HG02852 (cell line): Measurements from ENCODE around the gene SLC6A11.

ENCODE experiments used
- ATAC-seq: cut with Tn5 transposase; IDR thresholded peaks from one replicate; pipeline ENCODE4 v1.9.1; 2021; ENCODE audit warnings: mild to moderate bottlenecking, moderate library complexity; ENCODE audit not compliant: unreplicated experiment

Gene SLC6A11

DNA sequence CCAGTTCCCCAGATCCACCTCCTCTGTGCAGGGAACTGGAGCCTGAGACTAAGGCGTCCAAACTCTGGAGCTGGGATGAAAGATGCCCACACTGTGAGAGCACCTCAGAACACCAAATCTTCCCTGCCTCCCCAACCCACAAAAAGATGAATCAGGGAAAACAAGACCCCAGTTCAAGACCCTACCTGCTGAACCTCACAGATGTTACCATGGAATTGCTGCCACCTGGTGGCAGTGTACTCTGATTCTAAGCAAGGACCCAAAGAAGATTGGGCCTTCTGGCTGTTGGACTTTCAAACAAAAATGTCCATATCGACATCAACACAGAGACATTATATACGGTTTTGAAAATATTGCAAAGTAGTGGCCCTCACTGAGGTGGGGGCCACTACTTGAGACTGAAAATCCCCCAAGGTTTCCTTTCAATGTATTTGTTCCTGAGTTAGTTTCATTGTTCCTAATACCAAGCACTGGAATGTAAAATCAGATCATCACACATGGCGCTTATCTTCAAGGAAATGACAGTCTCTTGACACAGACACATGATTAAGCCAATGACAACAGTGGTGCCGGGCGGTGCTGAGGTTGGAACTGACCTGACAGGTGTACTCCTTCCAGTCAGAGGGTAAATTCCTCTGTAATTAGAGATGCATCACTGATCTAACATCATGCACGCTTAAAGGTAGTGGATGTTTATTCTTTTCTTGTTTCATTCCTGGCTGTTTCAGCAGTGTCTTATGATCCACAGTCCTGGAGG lies 67.6 kb downstream of the SLC6A11 start:
- ATAC-seq: no peak

- no peak for ATAC-seq
Observed at GRCh38 chr3:10887015-10887414, 71.0 kb downstream of the SLC6A11 start.

- ATAC-seq: no peak
Observed at GRCh38 chr3:10888518-10889090, 72.6 kb downstream of the SLC6A11 start.

GRCh38 chr3:10889206-10889960 lies 73.4 kb downstream of the SLC6A11 start:
- ATAC-seq: no peak

GRCh38 chr3:10890665-10891064 lies 74.6 kb downstream of the SLC6A11 start:
- ATAC-seq: no peak

DNA sequence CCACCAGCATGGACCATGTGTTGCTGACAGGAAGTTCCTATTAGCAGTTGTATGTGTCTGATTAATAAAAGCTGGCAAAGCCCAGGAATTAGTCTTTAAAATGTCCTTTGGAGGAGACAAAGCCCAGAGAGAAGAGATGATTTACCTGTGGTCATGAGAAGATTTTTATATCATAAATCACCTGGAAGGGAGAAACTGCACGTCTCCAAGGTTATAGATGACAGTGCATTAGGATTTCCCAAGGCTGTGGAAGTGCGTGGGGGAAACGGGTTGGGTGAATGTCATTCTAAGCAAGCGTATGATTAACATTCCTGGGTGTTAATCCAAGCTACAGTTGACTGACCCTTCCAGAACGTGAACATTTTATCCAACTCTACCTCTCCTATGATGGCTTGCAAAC lies 76.6 kb downstream of the SLC6A11 start:
- ATAC-seq: no peak

DNA sequence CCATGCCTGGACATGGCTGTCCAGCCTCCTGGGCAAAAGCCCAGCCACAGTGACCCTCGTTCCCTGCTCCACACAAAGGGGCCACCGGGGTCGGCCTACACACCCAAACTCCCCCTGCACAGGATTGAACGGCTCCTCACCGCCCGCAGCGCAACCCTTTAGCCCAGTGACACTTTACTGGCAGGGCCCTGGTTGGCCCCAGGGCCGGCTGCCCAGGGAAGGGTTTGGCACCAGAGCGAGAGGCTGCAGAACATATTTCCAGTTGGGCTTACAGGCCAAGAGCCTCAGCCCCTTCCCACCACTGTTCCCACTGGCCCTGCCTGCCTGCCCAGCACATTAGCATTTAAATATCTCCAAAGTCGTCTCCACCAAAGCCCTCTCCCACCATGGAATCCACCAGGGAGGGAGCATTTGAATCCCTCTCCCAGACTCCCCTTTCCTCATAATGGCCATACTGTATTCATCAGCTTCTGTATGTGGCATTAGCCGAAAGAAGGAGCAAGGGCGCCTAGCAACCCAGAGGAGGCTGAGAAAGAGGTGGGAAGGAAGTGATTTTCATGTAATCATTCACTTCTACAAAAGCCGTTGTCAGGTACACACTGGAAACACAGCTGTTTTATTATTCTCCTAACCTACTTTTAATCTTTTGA lies 85.4 kb downstream of the SLC6A11 start:
- ATAC-seq: no peak

- no peak for ATAC-seq
Observed at GRCh38 chr3:10907262-10907661, 91.2 kb downstream of the SLC6A11 start.

DNA sequence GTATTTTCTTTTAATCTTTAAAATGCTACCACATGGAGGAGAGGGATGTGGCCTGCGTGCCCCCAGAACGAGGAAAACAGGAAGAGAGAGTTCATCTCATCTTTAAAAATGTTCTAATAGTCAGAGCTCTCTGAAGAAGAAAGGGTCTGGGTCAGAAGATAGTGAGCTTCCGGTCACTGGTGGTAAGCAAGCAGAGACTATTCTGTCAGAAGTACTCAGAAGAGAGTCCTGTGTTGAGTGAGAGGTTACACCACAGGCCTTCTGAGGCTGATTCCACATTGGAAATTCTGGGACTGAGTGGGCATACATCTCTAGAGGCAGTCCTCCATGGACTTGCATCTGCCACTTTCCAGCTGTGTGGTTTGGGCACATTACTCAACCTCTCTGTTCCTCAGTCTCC lies 94.3 kb downstream of the SLC6A11 start:
- ATAC-seq: no peak

DNA sequence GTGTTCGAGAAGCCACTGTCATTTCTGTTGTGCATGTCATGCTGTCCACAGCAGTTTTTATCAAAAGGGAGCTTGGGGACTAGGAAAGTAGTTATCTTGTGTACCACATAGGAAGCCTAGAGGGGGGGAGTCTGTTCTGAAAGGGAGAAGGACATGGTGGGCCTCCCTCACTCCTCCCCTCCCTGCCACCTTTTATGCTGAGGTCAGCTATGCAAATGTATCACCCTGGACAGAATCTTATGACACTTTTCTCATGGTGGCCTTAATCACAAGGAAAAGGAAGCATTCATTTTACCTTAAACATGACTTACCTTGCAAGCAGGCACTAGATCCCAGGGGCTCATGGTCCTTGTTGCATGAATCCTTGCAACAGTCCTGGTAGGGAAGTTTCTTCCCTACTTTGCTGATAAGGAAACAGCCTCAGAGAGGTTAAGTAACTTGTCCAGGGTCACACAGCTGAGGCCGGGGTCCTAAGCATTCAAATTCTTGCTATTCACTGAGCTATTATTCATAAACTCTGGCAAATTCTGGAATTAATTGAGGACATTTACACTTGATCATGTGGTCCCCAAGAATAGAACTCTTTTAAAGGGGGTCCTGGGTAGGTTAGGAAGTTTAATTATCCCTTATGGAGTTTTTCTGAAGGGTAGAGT lies 95.4 kb downstream of the SLC6A11 start:
- ATAC-seq: no peak

- no peak for ATAC-seq
Observed at GRCh38 chr3:10912786-10913185, 96.8 kb downstream of the SLC6A11 start.

- no peak for ATAC-seq
Observed at GRCh38 chr3:10915376-10915775, 99.3 kb downstream of the SLC6A11 start.

DNA sequence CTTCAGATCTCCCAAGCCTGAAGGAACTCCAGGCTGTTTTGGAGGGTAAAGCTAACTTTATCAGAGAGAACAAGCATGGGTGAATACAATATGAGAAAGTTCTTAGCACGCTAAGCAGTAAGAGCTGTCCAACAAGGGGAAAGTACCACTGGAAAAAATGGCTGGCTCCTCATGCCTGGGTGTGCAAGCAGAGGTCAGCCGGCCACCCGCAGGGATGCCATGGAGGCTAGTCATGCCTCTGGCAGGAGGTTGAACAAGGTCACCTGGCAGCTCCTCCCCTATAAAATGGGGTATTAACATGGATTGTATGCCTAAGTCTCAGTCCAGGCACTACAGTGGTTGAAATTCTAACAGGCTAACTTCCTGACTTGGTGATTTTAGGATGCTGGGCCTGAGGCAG lies 101.1 kb downstream of the SLC6A11 start:
- ATAC-seq: no peak

DNA sequence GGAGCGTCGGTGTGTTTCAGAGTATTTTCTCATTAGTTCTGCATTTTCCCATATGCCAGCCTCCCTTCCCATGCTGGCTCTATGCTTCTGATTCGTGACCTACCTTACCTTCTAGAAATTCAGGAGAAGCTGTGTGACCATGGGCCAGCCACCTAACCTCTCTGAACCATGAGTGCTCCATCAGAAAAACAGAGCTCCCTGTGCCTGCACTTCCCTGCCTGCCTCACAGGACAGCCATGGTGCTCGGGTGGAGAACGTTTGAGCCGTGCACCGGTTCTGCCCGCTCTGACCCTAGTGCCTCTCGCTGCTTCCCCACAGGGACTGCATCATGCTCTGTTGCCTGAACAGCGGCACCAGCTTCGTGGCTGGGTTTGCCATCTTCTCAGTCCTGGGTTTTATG lies 102.0 kb downstream of the SLC6A11 start:
- no peak for ATAC-seq

DNA sequence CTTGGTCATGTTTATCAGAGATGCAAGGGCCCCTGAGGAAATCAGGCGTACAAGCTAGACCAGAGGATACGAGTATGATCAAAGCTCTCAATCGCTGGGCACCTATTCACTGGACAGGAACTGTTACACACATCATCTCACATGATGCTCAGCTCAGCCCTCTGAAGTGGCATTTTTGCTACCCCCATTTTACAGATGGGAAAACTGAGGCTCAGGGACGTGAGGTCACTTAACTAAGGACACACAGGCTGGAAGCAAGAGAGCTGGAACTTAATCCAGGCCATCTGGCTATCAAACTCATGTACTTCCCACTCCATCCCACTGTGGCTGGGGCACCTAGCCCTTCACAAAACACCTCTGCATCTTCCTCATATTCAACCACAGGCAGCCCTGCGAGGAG lies 103.6 kb downstream of the SLC6A11 start:
- no peak for ATAC-seq

GRCh38 chr3:10925436-10926255 lies 109.6 kb downstream of the SLC6A11 start:
- ATAC-seq: no peak

- ATAC-seq: no peak
Observed at GRCh38 chr3:10926256-10926810, 110.3 kb downstream of the SLC6A11 start.

- ATAC-seq: no peak
Observed at GRCh38 chr3:10926811-10927521, 110.9 kb downstream of the SLC6A11 start.

DNA sequence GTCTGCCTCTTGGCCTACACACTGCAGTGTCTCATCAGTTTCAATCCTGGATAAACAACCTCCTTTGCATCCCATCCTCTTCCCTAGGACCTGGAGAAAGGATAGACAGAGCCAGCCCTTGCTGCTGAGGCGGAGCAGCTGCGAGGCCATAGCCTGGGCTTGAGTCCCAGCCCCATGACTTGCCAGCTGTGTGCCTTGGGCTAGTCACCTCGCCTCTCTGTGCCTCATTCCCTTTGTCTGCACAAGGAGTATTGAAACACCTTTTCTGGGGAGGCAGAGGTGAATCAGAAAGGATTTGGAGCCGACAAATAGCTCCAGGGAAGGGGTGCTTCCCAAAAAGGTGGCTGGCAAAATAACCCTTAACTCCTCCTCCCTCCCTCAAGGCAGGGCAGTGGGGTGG lies 111.5 kb downstream of the SLC6A11 start:
- no peak for ATAC-seq
